Measurements from ENCODE around the gene APEH.

Gene APEH

GRCh38 chr3:49652218-49652902 lies 21.8 kb upstream of the APEH start:
- no peak for DNase-seq

GRCh38 chr3:49652903-49653415 lies 21.2 kb upstream of the APEH start:
- DNase-seq = no peak

- DNase-seq = no peak
Measured at GRCh38 chr3:49653621-49654020, 20.5 kb upstream of the APEH start.

GRCh38 chr3:49654176-49654825 lies 19.9 kb upstream of the APEH start:
- DNase-seq = no peak

GRCh38 chr3:49654955-49655556 lies 19.1 kb upstream of the APEH start:
- peak; percentile 21 for DNase-seq

GRCh38 chr3:49655731-49656285 lies 18.3 kb upstream of the APEH start:
- DNase-seq = no peak

GRCh38 chr3:49656541-49657112 lies 17.5 kb upstream of the APEH start:
- no peak for DNase-seq

- DNase-seq = no peak
Measured at GRCh38 chr3:49657208-49657915, 16.8 kb upstream of the APEH start.

GRCh38 chr3:49658711-49659110 lies 15.4 kb upstream of the APEH start:
- no peak for DNase-seq

GRCh38 chr3:49659756-49660155 lies 14.4 kb upstream of the APEH start:
- no peak for DNase-seq

GRCh38 chr3:49661281-49661680 lies 12.9 kb upstream of the APEH start:
- DNase-seq = no peak

- no peak for DNase-seq
Measured at GRCh38 chr3:49662021-49662420, 12.1 kb upstream of the APEH start.

- no peak for DNase-seq
Measured at GRCh38 chr3:49662720-49663413, 11.3 kb upstream of the APEH start.

GRCh38 chr3:49663831-49664230 lies 10.3 kb upstream of the APEH start:
- DNase-seq = no peak

GRCh38 chr3:49664300-49664699 lies 9.9 kb upstream of the APEH start:
- no peak for DNase-seq

GRCh38 chr3:49665822-49666519 lies 8.2 kb upstream of the APEH start:
- no peak for DNase-seq

- no peak for DNase-seq
Measured at GRCh38 chr3:49666592-49666991, 7.6 kb upstream of the APEH start.

- DNase-seq = no peak
Measured at GRCh38 chr3:49667701-49668413, 6.3 kb upstream of the APEH start.

- DNase-seq = no peak
Measured at GRCh38 chr3:49668414-49668797, 5.7 kb upstream of the APEH start.

- DNase-seq = no peak
Measured at GRCh38 chr3:49668861-49669260, 5.3 kb upstream of the APEH start.

- DNase-seq = no peak
Measured at GRCh38 chr3:49669352-49669751, 4.8 kb upstream of the APEH start.
